ENCODE results near the gene PLOD3.

PLOD3 gene

GRCh38 chr7:101236292-101236835 is 19.0 kb upstream of the PLOD3 start:
- Histone ChIP-seq H3K9me3 (ENCODE audit: control insufficient read depth, low read length) (no peaks in the 10 kb centered on the region), H3K4me3 (ENCODE audit: low read length) (no peak overlapping the region), H3K36me3 (ENCODE audit: control insufficient read depth, insufficient read depth, low read length, severe bottlenecking) (peaks cover 16% of the 10 kb centered on the region), H3K27me3 (replicated peaks; ENCODE audit: control insufficient read depth, insufficient read depth, low read length) (no peaks in the 10 kb centered on the region), H3K4me1 (ENCODE audit: control insufficient read depth, insufficient read depth, low read length) (peaks cover 49% of the 10 kb centered on the region), H3K9ac (ENCODE audit: low read length) (no peak overlapping the region)
- no peak for DNase-seq (ENCODE audit: low read depth)

GRCh38 chr7:101235522-101235921 is 18.1 kb upstream of the PLOD3 start:
- Histone ChIP-seq H3K27me3 (replicated peaks; ENCODE audit: control insufficient read depth, insufficient read depth, low read length) (no peaks in the 10 kb centered on the region), H3K4me3 (ENCODE audit: low read length) (no peak overlapping the region), H3K9me3 (ENCODE audit: control insufficient read depth, low read length) (no peaks in the 10 kb centered on the region), H3K4me1 (ENCODE audit: control insufficient read depth, insufficient read depth, low read length) (peaks cover 41% of the 10 kb centered on the region), H3K36me3 (ENCODE audit: control insufficient read depth, insufficient read depth, low read length, severe bottlenecking) (peaks cover 19% of the 10 kb centered on the region), H3K9ac (ENCODE audit: low read length) (no peak overlapping the region)
- no peak for DNase-seq (ENCODE audit: low read depth)

- H3K9me3 ChIP-seq (ENCODE audit: control insufficient read depth, low read length): no peaks in the 10 kb centered on the region
- H3K9ac ChIP-seq (ENCODE audit: low read length): no peak overlapping the region
- DNase-seq (ENCODE audit: low read depth): no peak
- no peak overlapping the region for H3K4me3 ChIP-seq (ENCODE audit: low read length)
- peaks cover 22% of the 10 kb centered on the region for H3K36me3 ChIP-seq (ENCODE audit: control insufficient read depth, insufficient read depth, low read length, severe bottlenecking)
- H3K27me3 ChIP-seq (replicated peaks; ENCODE audit: control insufficient read depth, insufficient read depth, low read length): no peaks in the 10 kb centered on the region
- peaks cover 36% of the 10 kb centered on the region for H3K4me1 ChIP-seq (ENCODE audit: control insufficient read depth, insufficient read depth, low read length)
These were observed 17.7 kb upstream of the PLOD3 start for GRCh38 chr7:101235050-101235449.

GRCh38 chr7:101234636-101235035 is 17.3 kb upstream of the PLOD3 start:
- H3K4me3 ChIP-seq (ENCODE audit: low read length): no peak overlapping the region
- peaks cover 18% of the 10 kb centered on the region for H3K36me3 ChIP-seq (ENCODE audit: control insufficient read depth, insufficient read depth, low read length, severe bottlenecking)
- no peaks in the 10 kb centered on the region for H3K27me3 ChIP-seq (replicated peaks; ENCODE audit: control insufficient read depth, insufficient read depth, low read length)
- peaks cover 34% of the 10 kb centered on the region for H3K4me1 ChIP-seq (ENCODE audit: control insufficient read depth, insufficient read depth, low read length)
- H3K9me3 ChIP-seq (ENCODE audit: control insufficient read depth, low read length): no peaks in the 10 kb centered on the region
- H3K9ac ChIP-seq (ENCODE audit: low read length): no peak overlapping the region
- no peak for DNase-seq (ENCODE audit: low read depth)

GRCh38 chr7:101233907-101234547 is 16.6 kb upstream of the PLOD3 start:
- peaks cover 17% of the 10 kb centered on the region for H3K36me3 ChIP-seq (ENCODE audit: control insufficient read depth, insufficient read depth, low read length, severe bottlenecking)
- no peak overlapping the region for H3K9ac ChIP-seq (ENCODE audit: low read length)
- peaks cover 28% of the 10 kb centered on the region for H3K4me1 ChIP-seq (ENCODE audit: control insufficient read depth, insufficient read depth, low read length)
- no peak overlapping the region for H3K4me3 ChIP-seq (ENCODE audit: low read length)
- H3K27me3 ChIP-seq (replicated peaks; ENCODE audit: control insufficient read depth, insufficient read depth, low read length): no peaks in the 10 kb centered on the region
- no peak for DNase-seq (ENCODE audit: low read depth)
- no peaks in the 10 kb centered on the region for H3K9me3 ChIP-seq (ENCODE audit: control insufficient read depth, low read length)

GRCh38 chr7:101232141-101232850 is 14.9 kb upstream of the PLOD3 start:
- peaks cover 12% of the 10 kb centered on the region for H3K4me1 ChIP-seq (ENCODE audit: control insufficient read depth, insufficient read depth, low read length)
- H3K36me3 ChIP-seq (ENCODE audit: control insufficient read depth, insufficient read depth, low read length, severe bottlenecking): peaks cover 29% of the 10 kb centered on the region
- no peaks in the 10 kb centered on the region for H3K27me3 ChIP-seq (replicated peaks; ENCODE audit: control insufficient read depth, insufficient read depth, low read length)
- H3K4me3 ChIP-seq (ENCODE audit: low read length): no peak overlapping the region
- H3K9me3 ChIP-seq (ENCODE audit: control insufficient read depth, low read length): no peaks in the 10 kb centered on the region
- DNase-seq (ENCODE audit: low read depth): no peak
- H3K9ac ChIP-seq (ENCODE audit: low read length): no peak overlapping the region

- no peak overlapping the region for H3K4me3 ChIP-seq (ENCODE audit: low read length)
- H3K36me3 ChIP-seq (ENCODE audit: control insufficient read depth, insufficient read depth, low read length, severe bottlenecking): peaks cover 32% of the 10 kb centered on the region
- H3K9me3 ChIP-seq (ENCODE audit: control insufficient read depth, low read length): no peaks in the 10 kb centered on the region
- no peak overlapping the region for H3K9ac ChIP-seq (ENCODE audit: low read length)
- H3K27me3 ChIP-seq (replicated peaks; ENCODE audit: control insufficient read depth, insufficient read depth, low read length): no peaks in the 10 kb centered on the region
- DNase-seq (ENCODE audit: low read depth): no peak
- H3K4me1 ChIP-seq (ENCODE audit: control insufficient read depth, insufficient read depth, low read length): peaks cover 14% of the 10 kb centered on the region
These were observed 14.3 kb upstream of the PLOD3 start for GRCh38 chr7:101231644-101232043.

GRCh38 chr7:101226721-101227120 is 9.3 kb upstream of the PLOD3 start:
- Histone ChIP-seq H3K27me3 (replicated peaks; ENCODE audit: control insufficient read depth, insufficient read depth, low read length) (no peaks in the 10 kb centered on the region), H3K9me3 (ENCODE audit: control insufficient read depth, low read length) (no peaks in the 10 kb centered on the region), H3K4me3 (ENCODE audit: low read length) (no peak overlapping the region), H3K36me3 (ENCODE audit: control insufficient read depth, insufficient read depth, low read length, severe bottlenecking) (peaks cover 62% of the 10 kb centered on the region), H3K4me1 (ENCODE audit: control insufficient read depth, insufficient read depth, low read length) (peaks cover 10% of the 10 kb centered on the region), H3K9ac (ENCODE audit: low read length) (peak overlapping the region; percentile 34)
- no peak for DNase-seq (ENCODE audit: low read depth)

- Histone ChIP-seq H3K4me3 (ENCODE audit: low read length) (no peak overlapping the region), H3K9ac (ENCODE audit: low read length) (no peak overlapping the region), H3K9me3 (ENCODE audit: control insufficient read depth, low read length) (no peaks in the 10 kb centered on the region), H3K4me1 (ENCODE audit: control insufficient read depth, insufficient read depth, low read length) (peaks cover 17% of the 10 kb centered on the region), H3K27me3 (replicated peaks; ENCODE audit: control insufficient read depth, insufficient read depth, low read length) (no peaks in the 10 kb centered on the region), H3K36me3 (ENCODE audit: control insufficient read depth, insufficient read depth, low read length, severe bottlenecking) (peaks cover 62% of the 10 kb centered on the region)
- no peak for DNase-seq (ENCODE audit: low read depth)
These were observed 8.3 kb upstream of the PLOD3 start for GRCh38 chr7:101225650-101226049.

- H3K36me3 ChIP-seq (ENCODE audit: control insufficient read depth, insufficient read depth, low read length, severe bottlenecking): peaks cover 53% of the 10 kb centered on the region
- no peak for DNase-seq (ENCODE audit: low read depth)
- no peak overlapping the region for H3K9ac ChIP-seq (ENCODE audit: low read length)
- H3K9me3 ChIP-seq (ENCODE audit: control insufficient read depth, low read length): no peaks in the 10 kb centered on the region
- H3K4me3 ChIP-seq (ENCODE audit: low read length): no peak overlapping the region
- peaks cover 36% of the 10 kb centered on the region for H3K4me1 ChIP-seq (ENCODE audit: control insufficient read depth, insufficient read depth, low read length)
- no peaks in the 10 kb centered on the region for H3K27me3 ChIP-seq (replicated peaks; ENCODE audit: control insufficient read depth, insufficient read depth, low read length)
These were observed 6.1 kb upstream of the PLOD3 start for GRCh38 chr7:101223528-101223927.

- H3K9me3 ChIP-seq (ENCODE audit: control insufficient read depth, low read length): no peaks in the 10 kb centered on the region
- H3K4me3 ChIP-seq (ENCODE audit: low read length): no peak overlapping the region
- no peak for DNase-seq (ENCODE audit: low read depth)
- peaks cover 44% of the 10 kb centered on the region for H3K36me3 ChIP-seq (ENCODE audit: control insufficient read depth, insufficient read depth, low read length, severe bottlenecking)
- H3K9ac ChIP-seq (ENCODE audit: low read length): no peak overlapping the region
- H3K27me3 ChIP-seq (replicated peaks; ENCODE audit: control insufficient read depth, insufficient read depth, low read length): no peaks in the 10 kb centered on the region
- peaks cover 36% of the 10 kb centered on the region for H3K4me1 ChIP-seq (ENCODE audit: control insufficient read depth, insufficient read depth, low read length)
These were observed 5.0 kb upstream of the PLOD3 start for GRCh38 chr7:101222275-101222830.
